GM23248 (cell line): ENCODE results near the gene DHX32.

Experiments
- EZH2 ChIP-seq: fragments of 200-600 bp; sonication (generic); IDR thresholded peaks from 2 replicates; pipeline ENCODE4 v1.6.1; 2018; ENCODE audit warnings: antibody characterized with exemption, mild to moderate bottlenecking; ENCODE audit not compliant: insufficient read depth, poor library complexity, severe bottlenecking
- EZH2phosphoT487 ChIP-seq: fragments of 200-600 bp; sonication (generic); IDR thresholded peaks from 2 replicates; pipeline ENCODE4 v1.6.1; 2018; ENCODE audit warnings: antibody characterized with exemption, moderate library complexity, mild to moderate bottlenecking, low read depth; ENCODE audit not compliant: insufficient read depth

- TF ChIP-seq EZH2phosphoT487 (no peak), EZH2 (no peak)
Observed at GRCh38 chr10:125815764-125816163, 65.3 kb downstream of the DHX32 start.
